ENCODE results near the gene HLA-G.

The HLA-G gene

GRCh38 chr6:29813809-29814208 lies 13.8 kb upstream of the HLA-G start:
- ChIA-PET CTCF (interaction anchor here (0.7 kb wide), 1 partner anchor 199 kb away, joined by 4 read pairs; no protein-coding TSS in a partner anchor), POLR2A (ENCODE audit: low non-redundant PET) (no interaction called here)
- peak; percentile 25 for DNase-seq (ENCODE audit: low spot score)
- no peak overlapping the region for H3K27ac ChIP-seq
- TF ChIP-seq CTCF (conservative IDR thresholded peaks at IDR 0.05; ENCODE audit: low read depth), result no peak

- DNase-seq (ENCODE audit: low spot score), result no peak
- CTCF ChIA-PET, result no interaction called here
- no peak overlapping the region for H3K27ac ChIP-seq
- POLR2A ChIA-PET (ENCODE audit: low non-redundant PET), result no interaction called here
- no peak for TF ChIP-seq CTCF (conservative IDR thresholded peaks at IDR 0.05; ENCODE audit: low read depth)
These were observed 13.1 kb upstream of the HLA-G start for GRCh38 chr6:29814379-29815117.

DNA sequence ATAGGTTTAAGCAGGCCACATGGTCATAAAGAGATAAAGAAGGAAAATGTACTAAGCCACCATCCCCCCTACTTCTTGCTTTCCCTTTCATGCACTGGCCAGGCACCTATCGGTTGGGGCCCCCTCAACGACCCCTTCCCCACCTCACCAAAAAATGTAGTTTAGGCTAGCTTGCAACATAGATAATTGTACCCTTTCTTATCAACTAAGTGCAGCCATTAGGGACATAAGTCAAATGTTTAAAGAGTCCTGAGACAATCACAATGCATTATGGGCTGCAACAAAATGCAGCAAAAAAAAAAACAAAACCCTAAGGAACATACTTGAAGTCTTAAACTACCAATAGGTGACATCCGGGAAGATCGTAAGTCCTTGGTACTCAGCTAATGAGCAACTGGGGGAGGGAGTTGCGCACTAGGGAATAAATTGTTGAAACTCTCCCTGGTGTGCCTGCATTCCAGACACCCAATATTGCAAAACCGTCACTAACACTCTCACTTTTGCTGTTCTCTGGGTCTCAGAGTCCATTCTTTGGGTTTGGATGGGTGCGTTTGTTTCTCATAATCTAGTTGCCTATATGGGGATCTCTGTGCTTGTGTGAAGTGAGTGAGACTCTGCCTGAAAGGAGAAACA lies 12.4 kb upstream of the HLA-G start:
- POLR2A ChIA-PET (ENCODE audit: low non-redundant PET), result no interaction called here
- no peak for TF ChIP-seq CTCF (conservative IDR thresholded peaks at IDR 0.05; ENCODE audit: low read depth)
- no peak for DNase-seq (ENCODE audit: low spot score)
- H3K27ac ChIP-seq, result no peak overlapping the region
- CTCF ChIA-PET, result no interaction called here

GRCh38 chr6:29816030-29816429 lies 11.6 kb upstream of the HLA-G start:
- no peak for TF ChIP-seq CTCF (conservative IDR thresholded peaks at IDR 0.05; ENCODE audit: low read depth)
- ChIA-PET POLR2A (ENCODE audit: low non-redundant PET) (no interaction called here), CTCF (no interaction called here)

DNA sequence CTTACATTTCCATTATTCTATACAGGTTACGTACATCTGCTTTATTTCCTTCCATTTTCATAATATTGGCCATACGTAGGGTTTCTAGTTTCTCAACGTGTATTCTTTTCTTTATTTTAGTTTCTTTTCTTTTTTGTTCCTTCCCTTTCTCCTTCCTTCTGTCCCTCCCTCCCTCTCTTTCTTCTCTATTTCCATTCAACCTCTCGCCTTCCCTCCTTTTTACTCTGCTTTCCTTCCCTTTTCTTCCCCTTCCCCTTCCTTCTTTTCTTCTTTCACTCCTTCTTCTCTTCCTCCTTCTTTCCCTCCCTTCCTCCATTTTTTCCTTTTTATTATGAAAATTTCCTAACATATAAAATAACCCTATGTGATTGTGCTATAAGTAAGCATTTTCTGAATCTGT lies 8.7 kb upstream of the HLA-G start:
- TF ChIP-seq CTCF (conservative IDR thresholded peaks at IDR 0.05; ENCODE audit: low read depth), result no peak
- ChIA-PET CTCF (no interaction called here), POLR2A (ENCODE audit: low non-redundant PET) (no interaction called here)
- no peak overlapping the region for H3K27ac ChIP-seq
- DNase-seq (ENCODE audit: low spot score), result no peak

More at GRCh38 chr6:29816030-29816429, 11.6 kb upstream of the HLA-G start:
- no peak for DNase-seq (ENCODE audit: low spot score)
- no peak overlapping the region for H3K27ac ChIP-seq

DNA sequence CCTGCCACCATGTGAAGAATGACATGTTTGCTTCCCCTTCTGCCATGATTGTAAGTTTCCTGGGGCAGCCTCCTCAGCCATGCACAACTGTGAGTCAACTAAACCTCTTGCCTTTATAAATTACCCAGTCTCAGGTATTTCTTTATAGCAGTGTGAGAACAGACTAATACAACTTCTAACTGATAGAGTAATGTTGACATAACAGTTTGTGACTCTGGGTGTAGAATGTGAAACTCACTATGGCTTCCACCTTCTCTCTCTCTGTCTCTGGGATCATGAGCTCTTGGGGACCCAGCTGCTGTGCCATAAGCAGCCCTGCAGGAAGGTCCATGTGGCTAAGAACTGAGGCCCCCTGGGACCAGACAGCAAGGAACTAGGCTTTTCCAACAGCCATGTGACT lies 3.5 kb upstream of the HLA-G start:
- no peak overlapping the region for H3K27ac ChIP-seq
- no peak for DNase-seq (ENCODE audit: low spot score)
- ChIA-PET POLR2A (ENCODE audit: low non-redundant PET) (no interaction called here), CTCF (no interaction called here)
- TF ChIP-seq CTCF (conservative IDR thresholded peaks at IDR 0.05; ENCODE audit: low read depth), result no peak

Measured in RWPE1 (cell line).